LNCaP clone FGC (cell line): ENCODE results near the gene PAIP1.

ENCODE experiments used
- DNase-seq: peaks from one replicate; pipeline ENCODE4 v3.0.0-alpha.2; 2011; ENCODE audit warnings: low read depth
- H3K4me3 ChIP-seq: 2 replicates; pipeline ENCODE4 v1.5.1; 2011; ENCODE audit warnings: mild to moderate bottlenecking, low read depth, low read length, control low read depth
- CTCF ChIP-seq: IDR thresholded peaks from 2 replicates; pipeline ENCODE4 v1.5.1; 2012; ENCODE audit warnings: mild to moderate bottlenecking; ENCODE audit not compliant: control insufficient read depth, insufficient read depth; ENCODE audit errors: extremely low read depth

PAIP1 gene

GRCh38 chr5:43540746-43541145 lies 16.1 kb downstream of the PAIP1 start:
- no peak overlapping the region for H3K4me3 ChIP-seq
- no peak for TF ChIP-seq CTCF
- no peak for DNase-seq

GRCh38 chr5:43536972-43537371 lies 19.9 kb downstream of the PAIP1 start:
- DNase-seq, result no peak
- TF ChIP-seq CTCF, result no peak
- no peak overlapping the region for H3K4me3 ChIP-seq

- no peak for TF ChIP-seq CTCF
- no peak overlapping the region for H3K4me3 ChIP-seq
- DNase-seq, result no peak
Observed at GRCh38 chr5:43533646-43534045, 23.2 kb downstream of the PAIP1 start.

GRCh38 chr5:43530648-43531047 lies 26.2 kb downstream of the PAIP1 start:
- no peak for DNase-seq
- TF ChIP-seq CTCF, result no peak
- H3K4me3 ChIP-seq, result no peak overlapping the region

GRCh38 chr5:43523662-43524072 lies 33.2 kb downstream of the PAIP1 start:
- no peak for DNase-seq
- no peak for TF ChIP-seq CTCF
- H3K4me3 ChIP-seq, result no peak overlapping the region

GRCh38 chr5:43520615-43521014 lies 36.3 kb downstream of the PAIP1 start:
- no peak overlapping the region for H3K4me3 ChIP-seq
- no peak for DNase-seq
- TF ChIP-seq CTCF, result no peak

GRCh38 chr5:43515678-43516048 lies 41.2 kb downstream of the PAIP1 start:
- DNase-seq, result no peak
- peak overlapping the region; percentile 92 for H3K4me3 ChIP-seq
- TF ChIP-seq CTCF, result no peak
